ENCODE measurements around the gene MRM1.

Gene MRM1

GRCh38 chr17:36601303-36602029 lies at the start of gene MRM1:
TSS of gene MRM1 (plus strand) at chr17:36601583. CDS start at chr17:36601811, 228 bp downstream.
- peak within 1 kb of the TSS; percentile 86 for H3K4me3 Mint-ChIP-seq
- H3K9me3 Mint-ChIP-seq = no peaks in the 10 kb centered on the region
- no peaks in the 10 kb centered on the region for H3K27me3 Mint-ChIP-seq
- H3K36me3 Mint-ChIP-seq = no peaks in the 10 kb centered on the region
- H3K27ac Mint-ChIP-seq = peak within 1 kb of the TSS; percentile 92
- H3K4me1 Mint-ChIP-seq = peaks cover 39% of the 10 kb centered on the region
- CTCF ChIA-PET = interaction anchor here (0.9 to 4.0 kb wide), 14 partner anchors 9 to 638 kb away, joined by 3 to 27 read pairs (median 5); partner anchors contain the start of gene DHRS11
- peak; percentile 94 for DNase-seq

- Mint-ChIP-seq H3K27ac (peak overlapping the region; percentile 72), H3K36me3 (peaks cover 51% of the 10 kb centered on the region), H3K4me1 (peaks cover 60% of the 10 kb centered on the region), H3K4me3 (no peak overlapping the region), H3K27me3 (no peaks in the 10 kb centered on the region), H3K9me3 (no peaks in the 10 kb centered on the region)
- DNase-seq = no peak
- CTCF ChIA-PET = no interaction called here
These were observed 47.9 kb upstream of the MRM1 start for GRCh38 chr17:36553459-36553858.

- CTCF ChIA-PET = no interaction called here
- H3K36me3 Mint-ChIP-seq = peaks cover 58% of the 10 kb centered on the region
- H3K4me1 Mint-ChIP-seq = peaks cover 11% of the 10 kb centered on the region
- no peaks in the 10 kb centered on the region for H3K9me3 Mint-ChIP-seq
- no peak for DNase-seq
- H3K4me3 Mint-ChIP-seq = no peak overlapping the region
- H3K27ac Mint-ChIP-seq = no peak overlapping the region
- no peaks in the 10 kb centered on the region for H3K27me3 Mint-ChIP-seq
These were observed 35.3 kb upstream of the MRM1 start for GRCh38 chr17:36566081-36566480.

- CTCF ChIA-PET = no interaction called here
- Mint-ChIP-seq H3K4me3 (no peak overlapping the region), H3K36me3 (peaks cover 42% of the 10 kb centered on the region), H3K4me1 (peaks cover 9% of the 10 kb centered on the region), H3K9me3 (no peaks in the 10 kb centered on the region), H3K27me3 (no peaks in the 10 kb centered on the region), H3K27ac (no peak overlapping the region)
- no peak for DNase-seq
These were observed 26.4 kb upstream of the MRM1 start for GRCh38 chr17:36575028-36575427.

GRCh38 chr17:36576793-36577192 lies 24.6 kb upstream of the MRM1 start:
- H3K27ac Mint-ChIP-seq = no peak overlapping the region
- CTCF ChIA-PET = interaction anchor here (0.6 kb wide), 1 partner anchor 588 kb away, joined by 3 read pairs; no protein-coding TSS in a partner anchor
- no peak for DNase-seq
- no peaks in the 10 kb centered on the region for H3K27me3 Mint-ChIP-seq
- peaks cover 45% of the 10 kb centered on the region for H3K36me3 Mint-ChIP-seq
- no peaks in the 10 kb centered on the region for H3K9me3 Mint-ChIP-seq
- H3K4me1 Mint-ChIP-seq = peaks cover 9% of the 10 kb centered on the region
- H3K4me3 Mint-ChIP-seq = no peak overlapping the region

GRCh38 chr17:36578671-36579070 lies 22.7 kb upstream of the MRM1 start:
- H3K4me1 Mint-ChIP-seq = peaks cover 3% of the 10 kb centered on the region
- no peaks in the 10 kb centered on the region for H3K27me3 Mint-ChIP-seq
- DNase-seq = no peak
- no peak overlapping the region for H3K27ac Mint-ChIP-seq
- CTCF ChIA-PET = interaction anchor here (0.6 kb wide), 1 partner anchor 609 kb away, joined by 3 read pairs; no protein-coding TSS in a partner anchor
- no peaks in the 10 kb centered on the region for H3K9me3 Mint-ChIP-seq
- no peak overlapping the region for H3K4me3 Mint-ChIP-seq
- peaks cover 38% of the 10 kb centered on the region for H3K36me3 Mint-ChIP-seq

- CTCF ChIA-PET = interaction anchor here (1.4 kb wide), 1 partner anchor 17 kb away, joined by 5 read pairs; the partner anchor contains the start of gene MRM1
- Mint-ChIP-seq H3K36me3 (peaks cover 46% of the 10 kb centered on the region), H3K9me3 (no peaks in the 10 kb centered on the region), H3K27me3 (no peaks in the 10 kb centered on the region), H3K4me3 (no peak overlapping the region), H3K4me1 (peaks cover 2% of the 10 kb centered on the region), H3K27ac (no peak overlapping the region)
- DNase-seq = no peak
These were observed 17.6 kb upstream of the MRM1 start for GRCh38 chr17:36583787-36584186.

- no peak overlapping the region for H3K4me3 Mint-ChIP-seq
- peaks cover 42% of the 10 kb centered on the region for H3K36me3 Mint-ChIP-seq
- H3K9me3 Mint-ChIP-seq = no peaks in the 10 kb centered on the region
- peaks cover 10% of the 10 kb centered on the region for H3K4me1 Mint-ChIP-seq
- H3K27ac Mint-ChIP-seq = no peak overlapping the region
- CTCF ChIA-PET = interaction anchor here (1.6 kb wide), 1 partner anchor 15 kb away, joined by 6 read pairs; the partner anchor contains the start of gene MRM1
- H3K27me3 Mint-ChIP-seq = no peaks in the 10 kb centered on the region
- DNase-seq = no peak
These were observed 15.2 kb upstream of the MRM1 start for GRCh38 chr17:36586138-36586537.

GRCh38 chr17:36590082-36590481 lies 11.3 kb upstream of the MRM1 start:
- DNase-seq = no peak
- H3K9me3 Mint-ChIP-seq = no peaks in the 10 kb centered on the region
- peaks cover 30% of the 10 kb centered on the region for H3K36me3 Mint-ChIP-seq
- CTCF ChIA-PET = no interaction called here
- H3K27me3 Mint-ChIP-seq = peaks cover 18% of the 10 kb centered on the region
- H3K4me3 Mint-ChIP-seq = no peak overlapping the region
- H3K27ac Mint-ChIP-seq = no peak overlapping the region
- H3K4me1 Mint-ChIP-seq = peaks cover 25% of the 10 kb centered on the region

GRCh38 chr17:36591434-36592315 lies 9.7 kb upstream of the MRM1 start, which contains the start of gene DHRS11:
TSS of gene DHRS11 (plus strand) at chr17:36591879. CDS start at chr17:36592010, 131 bp downstream.
- CTCF ChIA-PET = interaction anchor here (2.6 kb wide), 1 partner anchor 11 kb away, joined by 23 read pairs; the partner anchor contains the start of gene MRM1
- DNase-seq = peak; percentile 85
- Mint-ChIP-seq H3K9me3 (no peaks in the 10 kb centered on the region), H3K36me3 (peaks cover 22% of the 10 kb centered on the region), H3K4me3 (peak within 1 kb of the TSS; percentile 55), H3K4me1 (peaks cover 25% of the 10 kb centered on the region), H3K27ac (peak within 1 kb of the TSS; percentile 78), H3K27me3 (peaks cover 18% of the 10 kb centered on the region)

- H3K27ac Mint-ChIP-seq = peak overlapping the region; percentile 33
- no peak for DNase-seq
- CTCF ChIA-PET = interaction anchor here (2.6 kb wide), 1 partner anchor 10 kb away, joined by 23 read pairs; the partner anchor contains the start of gene MRM1
- H3K4me1 Mint-ChIP-seq = peaks cover 25% of the 10 kb centered on the region
- peaks cover 17% of the 10 kb centered on the region for H3K36me3 Mint-ChIP-seq
- H3K4me3 Mint-ChIP-seq = peak overlapping the region; percentile 55
- H3K9me3 Mint-ChIP-seq = no peaks in the 10 kb centered on the region
- peaks cover 18% of the 10 kb centered on the region for H3K27me3 Mint-ChIP-seq
These were observed 9.1 kb upstream of the MRM1 start for GRCh38 chr17:36592316-36592715.

- Mint-ChIP-seq H3K27ac (no peak overlapping the region), H3K4me1 (peaks cover 25% of the 10 kb centered on the region), H3K27me3 (peaks cover 18% of the 10 kb centered on the region), H3K36me3 (peaks cover 13% of the 10 kb centered on the region), H3K4me3 (peak overlapping the region; percentile 55), H3K9me3 (no peaks in the 10 kb centered on the region)
- no peak for DNase-seq
- CTCF ChIA-PET = interaction anchor here (1.3 to 2.6 kb wide), 2 partner anchors 8 to 10 kb away, joined by 3 to 23 read pairs; partner anchors contain the start of gene MRM1
These were observed 8.6 kb upstream of the MRM1 start for GRCh38 chr17:36592716-36593321.

GRCh38 chr17:36593656-36594316 lies 7.6 kb upstream of the MRM1 start:
- peaks cover 18% of the 10 kb centered on the region for H3K27me3 Mint-ChIP-seq
- no peak for DNase-seq
- H3K9me3 Mint-ChIP-seq = no peaks in the 10 kb centered on the region
- H3K4me3 Mint-ChIP-seq = no peak overlapping the region
- peaks cover 8% of the 10 kb centered on the region for H3K36me3 Mint-ChIP-seq
- peaks cover 23% of the 10 kb centered on the region for H3K4me1 Mint-ChIP-seq
- no peak overlapping the region for H3K27ac Mint-ChIP-seq
- CTCF ChIA-PET = interaction anchor here (1.3 to 2.6 kb wide), 2 partner anchors 9 kb away, joined by 3 to 23 read pairs; partner anchors contain the start of gene MRM1

Data from activated naive CD4-positive, alpha-beta T cell treated with anti-CD3 and anti-CD28 coated beads, Interleukin-2, amount 10 ng/mL, durations not matched to agents 7 days and 5 days (primary cell).